CD4-positive, alpha-beta T cell treated with Interleukin-6 for 4 hours (primary cell): ENCODE measurements around the gene NNAT.
"Not testable (repeated sequence)": the region's sequence is repeated elsewhere in the genome, so short reads cannot be mapped to it uniquely, and the experiment has no call there.

Experiments
- DNase-seq: peaks from one replicate; pipeline ENCODE4 v3.0.0-alpha.2; 2020; ENCODE audit warnings: mixed read lengths

Gene NNAT

GRCh38 chr20:37521061-37521771 is at the start of gene NNAT:
TSS of gene NNAT (plus strand) at chr20:37521250. CDS start at chr20:37521332, 82 bp downstream.
- DNase-seq: peak; percentile 23

GRCh38 chr20:37471741-37472235 is 49.3 kb upstream of the NNAT start:
- no peak for DNase-seq

GRCh38 chr20:37472435-37472834 is 48.6 kb upstream of the NNAT start:
- not testable (repeated sequence) for DNase-seq

- DNase-seq: no peak
Observed at GRCh38 chr20:37473249-37474000, 47.6 kb upstream of the NNAT start.

- no peak for DNase-seq
Observed at GRCh38 chr20:37474386-37474785, 46.7 kb upstream of the NNAT start.

GRCh38 chr20:37475252-37475651 is 45.8 kb upstream of the NNAT start:
- no peak for DNase-seq

GRCh38 chr20:37477041-37477440 is 44.0 kb upstream of the NNAT start:
- no peak for DNase-seq

- DNase-seq: no peak
Observed at GRCh38 chr20:37479266-37479665, 41.8 kb upstream of the NNAT start.

GRCh38 chr20:37479925-37480691 is 40.9 kb upstream of the NNAT start:
- no peak for DNase-seq

GRCh38 chr20:37480919-37481318 is 40.1 kb upstream of the NNAT start:
- DNase-seq: no peak

GRCh38 chr20:37481610-37482009 is 39.4 kb upstream of the NNAT start:
- DNase-seq: no peak

GRCh38 chr20:37484331-37484730 is 36.7 kb upstream of the NNAT start:
- DNase-seq: no peak

- DNase-seq: not testable (repeated sequence)
Observed at GRCh38 chr20:37486209-37486608, 34.8 kb upstream of the NNAT start.

- DNase-seq: no peak
Observed at GRCh38 chr20:37490663-37491350, 30.2 kb upstream of the NNAT start.

- DNase-seq: no peak
Observed at GRCh38 chr20:37492096-37492625, 28.9 kb upstream of the NNAT start.

GRCh38 chr20:37492945-37493344 is 28.1 kb upstream of the NNAT start:
- no peak for DNase-seq

- DNase-seq: no peak
Observed at GRCh38 chr20:37494301-37494700, 26.7 kb upstream of the NNAT start.

GRCh38 chr20:37494796-37495195 is 26.3 kb upstream of the NNAT start:
- DNase-seq: no peak

GRCh38 chr20:37498066-37498665 is 22.9 kb upstream of the NNAT start:
- no peak for DNase-seq

- no peak for DNase-seq
Observed at GRCh38 chr20:37500311-37500710, 20.7 kb upstream of the NNAT start.

GRCh38 chr20:37501940-37502339 is 19.1 kb upstream of the NNAT start:
- no peak for DNase-seq

- DNase-seq: no peak
Observed at GRCh38 chr20:37502654-37503053, 18.4 kb upstream of the NNAT start.
